HepG2 (cell line): ENCODE data around the gene ALG14. TPM values are rescaled to one million over a fixed set of nuclear protein-coding genes. Genes with fewer than 3 reads are reported as not detected.
A peak's percentile ranks its signal among the peaks of the same experiment; 100 is the strongest.

Experiments
- CREM ChIP-seq, 2 experiments: sonication (generic) in 1 of 2; formaldehyde crosslinking in 1 of 2; IDR thresholded peaks; 2 replicates each; pipeline versions ENCODE4 v1.4.0 to v1.6.1; 2016 to 2020; ENCODE audit warnings: antibody characterized with exemption in 1 of 2, mild to moderate bottlenecking in 1 of 2, missing genetic modification reagents in 1 of 2
- HNF4A ChIP-seq: sonication (generic); formaldehyde crosslinking; IDR thresholded peaks from 2 replicates; pipeline ENCODE4 v1.4.0; 2020; ENCODE audit warnings: missing genetic modification reagents
- NONO ChIP-seq, 2 experiments: fragments of 450-650 bp in 1 of 2; sonication (generic) in 1 of 2; formaldehyde crosslinking in 1 of 2; IDR thresholded peaks in 1 of 2; conservative IDR thresholded peaks in 1 of 2; 2 replicates each; pipeline versions ENCODE4 v1.6.1 to v1.8.0; 2017 to 2022; ENCODE audit warnings: mild to moderate bottlenecking in 1 of 2, missing genetic modification reagents in 1 of 2, moderate library complexity in 1 of 2
- NR2F6 ChIP-seq, 2 experiments: IDR thresholded peaks; 2 replicates each; pipeline ENCODE4 v1.6.1; 2016; ENCODE audit warnings: antibody characterized with exemption in 1 of 2, mild to moderate bottlenecking in 1 of 2
- RARA ChIP-seq: IDR thresholded peaks from 2 replicates; pipeline ENCODE4 v1.6.1; 2016; ENCODE audit warnings: missing genetic modification reagents, missing compliant biosample characterization
- SALL1 ChIP-seq: sonication (generic); formaldehyde crosslinking; IDR thresholded peaks from 2 replicates; pipeline ENCODE4 v1.8.0; 2022; ENCODE audit warnings: mild to moderate bottlenecking, missing genetic modification reagents
- U2AF1 ChIP-seq: fragments of 200-400 bp; formaldehyde crosslinking; optimal IDR thresholded peaks from 2 replicates; pipeline ENCODE3; 2017; ENCODE audit warnings: mild to moderate bottlenecking, low read depth, low read length
- ZFY ChIP-seq: sonication (generic); formaldehyde crosslinking; IDR thresholded peaks from 2 replicates; pipeline ENCODE4 v1.4.0; 2020; ENCODE audit warnings: missing genetic modification reagents
- ZNF441 ChIP-seq: sonication (generic); formaldehyde crosslinking; IDR thresholded peaks from 2 replicates; pipeline ENCODE4 v1.7.0; 2021; ENCODE audit warnings: missing genetic modification reagents, borderline replicate concordance
- ZNF572 ChIP-seq: sonication (generic); formaldehyde crosslinking; IDR thresholded peaks from 2 replicates; pipeline ENCODE4 v1.5.1; 2020; ENCODE audit warnings: mild to moderate bottlenecking, missing genetic modification reagents
- ZSCAN30 ChIP-seq: sonication (generic); formaldehyde crosslinking; IDR thresholded peaks from 2 replicates; pipeline ENCODE4 v1.5.0; 2020; ENCODE audit warnings: mild to moderate bottlenecking, missing genetic modification reagents
- polyA plus RNA-seq, 8 experiments: library from polyadenylated mRNA; depleted of rRNA in 3 of 8; stranded (reverse) in 7 of 8; unstranded in 1 of 8; fragments of >200 nt; fragmentation: Illumina TruSeq in 4 of 8; extraction: Trizol in 4 of 8; gene quantifications; 2 replicates each; pipeline versions ENCODE4 v1.2.1 to v1.2.3, GENCODE V29; 2011 to 2016; ENCODE audit warnings: low read depth in 4 of 8, missing spikeins in 1 of 8, mixed read lengths in 1 of 8; ENCODE audit not compliant: insufficient read depth in 1 of 8
- total RNA-seq, 5 experiments: library from RNA; depleted of rRNA; stranded (reverse); fragments of >200 nt; fragmentation: Illumina TruSeq; extraction: Trizol; gene quantifications; 2 replicates each; pipeline ENCODE4 v1.2.3, GENCODE V29; 2016; ENCODE audit warnings: low read depth in 1 of 5
- TF ChIP-seq, protein P1 (sequence below): sonication (generic); formaldehyde crosslinking; IDR thresholded peaks from 2 replicates; pipeline ENCODE4 v1.4.0; 2020; ENCODE audit warnings: mild to moderate bottlenecking, missing genetic modification reagents

ALG14 gene
- total and polyA plus RNA-seq, 2 of the 13 experiments (the other 11 are each of a cell fraction or from before 2014, with no cell fraction given): 4.5 to 12.7 TPM

DNA sequence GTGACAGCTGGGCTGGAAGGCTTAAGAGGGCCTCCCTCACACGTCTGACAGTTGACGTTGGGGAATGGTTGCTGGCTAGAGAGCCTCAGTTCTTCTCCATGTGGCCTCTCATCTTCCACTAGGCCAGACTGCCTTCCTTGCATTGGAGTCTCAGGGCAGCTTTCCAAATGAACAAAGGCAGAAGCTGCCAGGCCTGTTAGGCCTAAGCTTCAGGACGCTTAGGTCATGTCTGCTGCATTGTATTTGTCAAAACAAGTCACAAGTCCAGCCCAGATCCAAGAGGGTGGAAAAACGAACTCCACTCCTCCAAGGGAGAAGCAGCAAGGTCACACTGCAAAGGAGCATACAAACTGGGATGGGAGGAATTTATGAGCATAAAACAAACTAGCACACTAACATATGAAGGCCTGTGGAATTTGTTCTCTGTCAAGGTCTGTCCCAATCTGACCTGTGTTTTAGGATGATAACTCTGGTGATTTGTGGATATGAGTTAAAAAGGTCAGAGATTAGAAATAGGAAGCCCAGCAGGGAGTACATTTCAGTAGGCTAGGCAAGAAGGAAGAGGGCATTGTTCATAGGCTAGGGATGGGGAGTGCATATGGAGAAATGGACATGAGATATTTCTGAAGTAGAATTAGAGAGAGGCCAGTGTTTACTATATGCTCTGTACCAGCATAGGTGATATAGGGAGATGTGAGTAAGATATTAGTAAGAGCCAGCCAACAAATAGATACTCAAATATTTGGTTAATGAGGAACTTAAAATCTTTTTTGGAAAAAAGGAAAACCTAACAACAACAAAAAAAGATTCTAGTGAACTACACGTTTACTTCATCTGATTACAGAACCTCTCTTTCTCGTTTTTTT lies 116.8 kb downstream of the ALG14 start (continued):
- TF ChIP-seq ZNF441 (CRISPR knock-in tag) (peak; percentile 51; the same call in 1 of the 2 replicates), ZSCAN30 (CRISPR knock-in tag) (no peak), CREM (IDR thresholded peaks at IDR 0.05) (no peak), CREM (CRISPR knock-in tag; IDR thresholded peaks at IDR 0.05) (no peak), HNF4A (peak; percentile 61), ZNF572 (CRISPR knock-in tag) (no peak), SALL1 (CRISPR knock-in tag) (peak; percentile 51), ZFY (CRISPR knock-in tag) (peak; percentile 45; the same call in 1 of the 2 replicates), NONO (IDR thresholded peaks at IDR 0.05) (no peak), NONO (CRISPR knock-in tag; conservative IDR thresholded peaks at IDR 0.05) (0 out of 2 replicates have a peak, but pooled peaks have one; percentile 21), U2AF1 (no peak), RARA (0 out of 2 replicates have a peak, but pooled peaks have one; percentile 4), NR2F6 (IDR thresholded peaks at IDR 0.05) (0 out of 2 replicates have a peak, but pooled peaks have one; percentile 8), NR2F6 (CRISPR knock-in tag; IDR thresholded peaks at IDR 0.05) (no peak)
- TF ChIP-seq, protein P1, sequence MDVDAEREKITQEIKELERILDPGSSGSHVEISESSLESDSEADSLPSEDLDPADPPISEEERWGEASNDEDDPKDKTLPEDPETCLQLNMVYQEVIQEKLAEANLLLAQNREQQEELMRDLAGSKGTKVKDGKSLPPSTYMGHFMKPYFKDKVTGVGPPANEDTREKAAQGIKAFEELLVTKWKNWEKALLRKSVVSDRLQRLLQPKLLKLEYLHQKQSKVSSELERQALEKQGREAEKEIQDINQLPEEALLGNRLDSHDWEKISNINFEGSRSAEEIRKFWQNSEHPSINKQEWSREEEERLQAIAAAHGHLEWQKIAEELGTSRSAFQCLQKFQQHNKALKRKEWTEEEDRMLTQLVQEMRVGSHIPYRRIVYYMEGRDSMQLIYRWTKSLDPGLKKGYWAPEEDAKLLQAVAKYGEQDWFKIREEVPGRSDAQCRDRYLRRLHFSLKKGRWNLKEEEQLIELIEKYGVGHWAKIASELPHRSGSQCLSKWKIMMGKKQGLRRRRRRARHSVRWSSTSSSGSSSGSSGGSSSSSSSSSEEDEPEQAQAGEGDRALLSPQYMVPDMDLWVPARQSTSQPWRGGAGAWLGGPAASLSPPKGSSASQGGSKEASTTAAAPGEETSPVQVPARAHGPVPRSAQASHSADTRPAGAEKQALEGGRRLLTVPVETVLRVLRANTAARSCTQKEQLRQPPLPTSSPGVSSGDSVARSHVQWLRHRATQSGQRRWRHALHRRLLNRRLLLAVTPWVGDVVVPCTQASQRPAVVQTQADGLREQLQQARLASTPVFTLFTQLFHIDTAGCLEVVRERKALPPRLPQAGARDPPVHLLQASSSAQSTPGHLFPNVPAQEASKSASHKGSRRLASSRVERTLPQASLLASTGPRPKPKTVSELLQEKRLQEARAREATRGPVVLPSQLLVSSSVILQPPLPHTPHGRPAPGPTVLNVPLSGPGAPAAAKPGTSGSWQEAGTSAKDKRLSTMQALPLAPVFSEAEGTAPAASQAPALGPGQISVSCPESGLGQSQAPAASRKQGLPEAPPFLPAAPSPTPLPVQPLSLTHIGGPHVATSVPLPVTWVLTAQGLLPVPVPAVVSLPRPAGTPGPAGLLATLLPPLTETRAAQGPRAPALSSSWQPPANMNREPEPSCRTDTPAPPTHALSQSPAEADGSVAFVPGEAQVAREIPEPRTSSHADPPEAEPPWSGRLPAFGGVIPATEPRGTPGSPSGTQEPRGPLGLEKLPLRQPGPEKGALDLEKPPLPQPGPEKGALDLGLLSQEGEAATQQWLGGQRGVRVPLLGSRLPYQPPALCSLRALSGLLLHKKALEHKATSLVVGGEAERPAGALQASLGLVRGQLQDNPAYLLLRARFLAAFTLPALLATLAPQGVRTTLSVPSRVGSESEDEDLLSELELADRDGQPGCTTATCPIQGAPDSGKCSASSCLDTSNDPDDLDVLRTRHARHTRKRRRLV: no peak
